Natural killer cell (primary cell): ENCODE data around the gene EEF2K. TPM values are rescaled to one million over a fixed set of nuclear protein-coding genes. Genes with fewer than 3 reads are reported as not detected.

ENCODE experiments used
- ATAC-seq, 3 donors: fragments of 150-1000 bp in 2 of 3; fragments of 200-7000 bp in 1 of 3; cut with Tn5 transposase; 1 replicate in 1 of 3; 2 replicates in 2 of 3; pipeline ENCODE4 v1.10.0; 2021; ENCODE audit warnings: mild to moderate bottlenecking in 2 of 3, moderate library complexity in 2 of 3
- DNase-seq, 2 donors: peaks; one replicate each; pipeline versions ENCODE4 v3.0.0 to v3.0.0-alpha.2; 2013 to 2021; ENCODE audit warnings: mixed read lengths in 1 of 2
- H3K27ac ChIP-seq: one replicate; pipeline ENCODE4 v1.5.1; 2013; ENCODE audit warnings: mild to moderate bottlenecking, low read length
- H3K27me3 ChIP-seq: one replicate; pipeline ENCODE4 v1.6.1; 2013; ENCODE audit warnings: low read length; ENCODE audit not compliant: control insufficient read depth, insufficient read depth
- H3K36me3 ChIP-seq: one replicate; pipeline ENCODE4 v1.6.1; 2013; ENCODE audit warnings: low read length; ENCODE audit not compliant: control insufficient read depth, insufficient read depth
- H3K4me1 ChIP-seq: one replicate; pipeline ENCODE4 v1.6.1; 2013; ENCODE audit warnings: low read length; ENCODE audit not compliant: control insufficient read depth, insufficient read depth
- H3K4me3 ChIP-seq: one replicate; pipeline ENCODE4 v1.5.1; 2013; ENCODE audit warnings: low read length
- H3K9me3 ChIP-seq: one replicate; pipeline ENCODE4 v1.6.1; 2013; ENCODE audit warnings: low read length; ENCODE audit not compliant: control insufficient read depth, insufficient read depth
- H3K27ac Mint-ChIP-seq, 2 donors: one replicate each; pipeline ENCODE4 v1.8.0; 2022; ENCODE audit warnings: mild to moderate bottlenecking in 2 of 2, mixed read lengths in 2 of 2, moderate library complexity in 1 of 2
- H3K27me3 Mint-ChIP-seq, 2 donors: one replicate each; pipeline ENCODE4 v1.8.0; 2022; ENCODE audit warnings: low read depth in 2 of 2, mixed read lengths in 2 of 2
- H3K36me3 Mint-ChIP-seq: one replicate; pipeline ENCODE4 v1.8.0; 2022; ENCODE audit warnings: mixed read lengths
- H3K4me1 Mint-ChIP-seq, 2 donors: one replicate each; pipeline ENCODE4 v1.8.0; 2022; ENCODE audit warnings: mixed read lengths in 2 of 2
- H3K4me3 Mint-ChIP-seq: one replicate; pipeline ENCODE4 v1.8.0; 2022; ENCODE audit warnings: mild to moderate bottlenecking, moderate library complexity, mixed read lengths
- H3K9me3 Mint-ChIP-seq, 2 donors: one replicate each; pipeline ENCODE4 v1.8.0; 2022; ENCODE audit warnings: mixed read lengths in 2 of 2
- CTCF ChIP-seq: fragments of 200-600 bp; IDR thresholded peaks from one replicate; pipeline ENCODE4 v1.8.0; 2022; ENCODE audit warnings: antibody characterized with exemption
- WGBS: methylation state at CpG from one replicate; pipeline ENCODE4 v1.1.7; 2013; ENCODE audit warnings: missing lambda C conversion rate; ENCODE audit not compliant: insufficient coverage; 5-methylcytosine and 5-hydroxymethylcytosine counted together
- intact Hi-C: fragments of 100-400 bp; cut with micrococcal nuclease; formaldehyde crosslinking; loops from one replicate; pipeline ENCODE4 v1.14.2; 2022
- total RNA-seq, 4 donors: library from RNA; stranded (reverse); fragments of 120-200 nt in 1 of 4; gene quantifications; one replicate each; pipeline versions ENCODE4 v1.2.3 to v1.2.4, GENCODE V29; 2013 to 2022

Gene EEF2K
- total RNA-seq, 3 donors from 2014 or later (not counting 1 experiment from before 2014, with no cell fraction given) = 12.6 to 33.5 (median 22.9) TPM

GRCh38 chr16:22202261-22202637 is 3.8 kb upstream of the EEF2K start:
- Mint-ChIP-seq H3K27ac (no peak overlapping the region), H3K27me3 (no peaks in the 10 kb centered on the region), H3K36me3 (no peaks in the 10 kb centered on the region), H3K4me3 (no peak overlapping the region), H3K4me1 (peaks cover 13% of the 10 kb centered on the region in 2 donors), H3K9me3 (no peaks in the 10 kb centered on the region)
- Histone ChIP-seq H3K27me3 (no peaks in the 10 kb centered on the region), H3K36me3 (no peaks in the 10 kb centered on the region), H3K9me3 (no peaks in the 10 kb centered on the region), H3K4me1 (peaks cover 10% of the 10 kb centered on the region), H3K4me3 (no peak overlapping the region), H3K27ac (no peak overlapping the region)
- DNase-seq (no peak), ATAC-seq (no peak)
- intact Hi-C loops = no loop called here
- no peak for TF ChIP-seq CTCF
- 98% methylated on average over 3 of the region's 6 CpGs for WGBS

- Mint-ChIP-seq H3K27ac (no peak overlapping the region), H3K36me3 (no peaks in the 10 kb centered on the region), H3K9me3 (no peaks in the 10 kb centered on the region), H3K27me3 (no peaks in the 10 kb centered on the region), H3K4me1 (peaks cover 20% of the 10 kb centered on the region in 2 donors), H3K4me3 (no peak overlapping the region)
- Histone ChIP-seq H3K36me3 (no peaks in the 10 kb centered on the region), H3K27me3 (no peaks in the 10 kb centered on the region), H3K9me3 (no peaks in the 10 kb centered on the region), H3K27ac (no peak overlapping the region), H3K4me3 (no peak overlapping the region), H3K4me1 (peaks cover 16% of the 10 kb centered on the region)
- DNase-seq (no peak), ATAC-seq (no peak)
- no peak for TF ChIP-seq CTCF
- 86% methylated on average over 1 of the region's 5 CpGs for WGBS
- intact Hi-C loops = no loop called here
Measured at GRCh38 chr16:22203091-22203490, 3.0 kb upstream of the EEF2K start.

- intact Hi-C loops = no loop called here
- Mint-ChIP-seq H3K9me3 (no peaks in the 10 kb centered on the region), H3K4me3 (peak overlapping the region; percentile 17), H3K27ac (no peak overlapping the region), H3K27me3 (no peaks in the 10 kb centered on the region), H3K4me1 (peaks cover 20% of the 10 kb centered on the region in 2 donors), H3K36me3 (no peaks in the 10 kb centered on the region)
- 98% methylated on average over 2 of the region's 2 CpGs for WGBS
- Histone ChIP-seq H3K9me3 (no peaks in the 10 kb centered on the region), H3K4me1 (peaks cover 16% of the 10 kb centered on the region), H3K36me3 (no peaks in the 10 kb centered on the region), H3K4me3 (no peak overlapping the region), H3K27ac (no peak overlapping the region), H3K27me3 (no peaks in the 10 kb centered on the region)
- DNase-seq (no peak), ATAC-seq (no peak)
- TF ChIP-seq CTCF = no peak
Measured at GRCh38 chr16:22204091-22204655, 1.9 kb upstream of the EEF2K start.

GRCh38 chr16:22205577-22206012 is 483 bp upstream of the EEF2K start:
- DNase-seq = no peak
- Mint-ChIP-seq H3K36me3 (no peaks in the 10 kb centered on the region), H3K4me3 (peak overlapping the region; percentile 95), H3K27ac (peak overlapping the region; percentile 72 to 81), H3K9me3 (no peaks in the 10 kb centered on the region), H3K4me1 (peaks cover 20% of the 10 kb centered on the region in 2 donors), H3K27me3 (no peaks in the 10 kb centered on the region)
- Histone ChIP-seq H3K27ac (peak overlapping the region; percentile 62), H3K4me1 (peaks cover 16% of the 10 kb centered on the region), H3K9me3 (no peaks in the 10 kb centered on the region), H3K36me3 (no peaks in the 10 kb centered on the region), H3K4me3 (peak overlapping the region; percentile 67), H3K27me3 (no peaks in the 10 kb centered on the region)
- no peak for TF ChIP-seq CTCF
- WGBS = 10% methylated on average over 9 of the region's 11 CpGs
- no peak for ATAC-seq
- intact Hi-C loops = loop anchor here (1.0 to 5.0 kb wide), 4 partner anchors 10 to 92 kb away; partner anchors contain the start of gene POLR3E
